Neutrophil (primary cell): ENCODE results near the gene CHAC1.

Experiments used
- H3K27ac ChIP-seq: fragments of 200-600 bp; sonication (generic); 2 replicates; pipeline ENCODE4 v1.5.1; 2016; ENCODE audit warnings: mild to moderate bottlenecking, moderate library complexity
- H3K27me3 ChIP-seq: fragments of 200-600 bp; sonication (generic); 2 replicates; pipeline ENCODE4 v1.6.0; 2016; ENCODE audit warnings: mild to moderate bottlenecking
- H3K36me3 ChIP-seq: fragments of 200-600 bp; sonication (generic); 2 replicates; pipeline ENCODE4 v1.5.1; 2017
- H3K4me1 ChIP-seq, 2 experiments: fragments of 200-600 bp in 1 of 2; sonication (generic) in 1 of 2; 1 replicate in 1 of 2; 2 replicates in 1 of 2; pipeline versions ENCODE4 v1.5.1 to v1.6.1; 2013 to 2016; ENCODE audit warnings: low read depth in 1 of 2, low read length in 1 of 2, mild to moderate bottlenecking in 1 of 2, moderate library complexity in 1 of 2; ENCODE audit not compliant: control insufficient read depth in 1 of 2, insufficient read depth in 1 of 2
- H3K4me3 ChIP-seq, 2 experiments: fragments of 200-600 bp in 1 of 2; sonication (generic) in 1 of 2; 1 replicate in 1 of 2; 2 replicates in 1 of 2; pipeline ENCODE4 v1.5.1; 2013 to 2016; ENCODE audit warnings: low read depth in 1 of 2, low read length in 1 of 2, mild to moderate bottlenecking in 1 of 2, moderate library complexity in 1 of 2
- H3K9me3 ChIP-seq: fragments of 200-600 bp; sonication (generic); 2 replicates; pipeline ENCODE4 v1.5.1; 2016
- CTCF ChIP-seq: fragments of 200-600 bp; sonication (generic); IDR thresholded peaks from 2 replicates; pipeline ENCODE4 v1.5.1; 2016; ENCODE audit warnings: antibody characterized with exemption

Gene CHAC1

GRCh38 chr15:40914013-40914412 is 39.3 kb upstream of the CHAC1 start:
- Histone ChIP-seq H3K4me3 (no peak overlapping the region), H3K4me1 (peaks cover 12 to 13% of the 10 kb centered on the region in 2 experiments), H3K36me3 (no peaks in the 10 kb centered on the region), H3K9me3 (no peaks in the 10 kb centered on the region), H3K27me3 (no peaks in the 10 kb centered on the region), H3K27ac (no peak overlapping the region)
- TF ChIP-seq CTCF = no peak

DNA sequence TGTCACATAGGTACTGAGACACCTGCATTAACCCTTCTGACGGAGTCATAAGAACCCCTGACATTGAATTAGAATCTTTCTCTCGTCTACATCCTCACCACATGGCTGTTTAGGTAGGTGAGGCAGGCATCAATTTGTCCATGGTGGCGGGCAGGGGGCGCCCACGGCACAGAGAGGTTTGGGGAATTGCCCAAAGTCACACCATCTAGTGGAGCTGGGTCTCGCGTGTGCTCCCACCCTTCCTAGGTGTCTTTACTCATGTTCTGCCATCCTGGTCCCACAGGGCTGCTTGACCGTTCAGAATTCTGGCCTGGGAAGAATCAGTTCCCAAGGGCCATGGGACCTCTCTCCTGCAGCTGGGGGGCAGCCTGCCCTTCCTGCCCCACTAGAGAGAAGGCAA is 38.8 kb upstream of the CHAC1 start:
- no peaks in the 10 kb centered on the region for H3K36me3 ChIP-seq

DNA sequence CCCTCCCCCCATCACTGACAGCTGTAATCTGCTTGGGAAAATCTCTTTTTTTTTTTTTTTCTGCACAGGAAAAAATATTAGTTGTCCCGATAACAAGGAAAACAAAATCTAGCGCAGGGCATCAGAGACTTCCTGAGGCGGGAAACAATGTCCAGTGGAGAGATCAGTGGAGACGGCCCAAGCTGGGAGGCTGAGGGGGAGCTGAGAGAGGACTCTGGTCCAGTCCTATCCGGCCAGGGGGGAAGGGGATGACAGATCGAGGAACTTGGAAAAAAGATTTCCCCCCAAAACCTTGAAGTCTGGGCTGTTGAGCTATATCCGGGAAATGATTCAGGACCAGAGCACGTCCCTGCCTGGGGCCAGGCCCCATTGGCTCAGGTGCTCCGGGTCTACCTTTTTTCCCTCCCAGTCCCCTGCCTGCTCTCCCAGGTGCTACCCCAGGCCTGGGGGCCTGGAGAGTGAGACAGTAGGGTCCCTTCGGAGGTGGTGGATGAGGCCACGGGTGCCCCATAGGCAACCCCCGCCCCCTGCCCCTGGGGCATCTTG is 38.1 kb upstream of the CHAC1 start:
- Histone ChIP-seq H3K27ac (no peak overlapping the region), H3K9me3 (no peaks in the 10 kb centered on the region), H3K27me3 (no peaks in the 10 kb centered on the region), H3K4me1 (peaks cover 4 to 6% of the 10 kb centered on the region in 2 experiments), H3K36me3 (no peaks in the 10 kb centered on the region), H3K4me3 (no peak overlapping the region)
- no peak for TF ChIP-seq CTCF

More for the DNA sequence above, 38.8 kb upstream of the CHAC1 start:
- no peaks in the 10 kb centered on the region for H3K27me3 ChIP-seq
- no peak overlapping the region for H3K27ac ChIP-seq
- H3K4me3 ChIP-seq = no peak overlapping the region
- peaks cover 10 to 13% of the 10 kb centered on the region in 2 experiments for H3K4me1 ChIP-seq
- H3K9me3 ChIP-seq = no peaks in the 10 kb centered on the region
- TF ChIP-seq CTCF = no peak

DNA sequence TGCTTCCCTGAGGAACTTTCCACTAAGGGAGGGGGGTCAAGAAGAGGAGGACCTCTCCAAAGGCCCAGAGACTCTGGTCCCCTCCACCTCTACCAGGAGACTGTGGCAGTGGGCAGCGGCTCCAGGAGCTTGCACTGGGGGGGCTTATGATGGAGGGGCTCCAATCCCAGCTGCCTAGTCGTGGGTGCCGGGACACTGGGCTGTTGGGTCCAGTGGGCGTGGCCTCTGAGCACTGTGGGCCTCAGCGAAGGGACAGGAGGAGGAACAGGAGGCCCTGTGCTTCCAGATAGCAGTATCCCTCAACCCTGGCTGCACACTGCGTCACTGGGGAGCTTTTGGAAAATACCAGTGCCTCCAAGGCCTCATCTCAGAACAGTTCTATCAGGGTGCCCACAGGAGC is 37.6 kb upstream of the CHAC1 start:
- H3K27me3 ChIP-seq = no peaks in the 10 kb centered on the region
- H3K27ac ChIP-seq = no peak overlapping the region
- no peaks in the 10 kb centered on the region for H3K36me3 ChIP-seq
- H3K9me3 ChIP-seq = no peaks in the 10 kb centered on the region
- no peak overlapping the region for H3K4me3 ChIP-seq
- TF ChIP-seq CTCF = no peak
- peaks cover 0 to under 1% of the 10 kb centered on the region in 2 experiments for H3K4me1 ChIP-seq

DNA sequence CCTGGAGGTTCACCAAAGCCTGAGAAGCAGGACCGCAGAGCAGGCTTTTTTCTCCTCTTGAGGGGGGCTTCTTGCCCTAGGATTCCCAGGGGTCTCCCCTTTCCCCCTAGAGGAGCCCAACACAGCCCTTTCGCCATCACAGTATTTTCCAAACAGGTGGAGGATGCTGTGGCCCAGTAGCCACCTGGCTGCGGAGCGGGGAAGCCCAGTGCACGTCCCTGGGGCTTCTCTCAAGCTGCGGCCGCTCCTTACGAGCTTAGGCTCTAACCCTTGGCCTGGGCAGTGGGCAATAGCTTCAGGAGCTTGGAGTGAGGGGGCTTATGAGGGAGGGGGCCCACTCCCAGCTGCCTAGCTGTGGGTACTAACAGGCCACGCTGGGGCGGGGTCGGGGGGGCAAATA is 35.7 kb upstream of the CHAC1 start:
- no peaks in the 10 kb centered on the region for H3K36me3 ChIP-seq
- no peak for TF ChIP-seq CTCF
- peaks cover 11% of the 10 kb centered on the region for H3K27me3 ChIP-seq
- H3K9me3 ChIP-seq = no peaks in the 10 kb centered on the region
- no peak overlapping the region for H3K4me3 ChIP-seq
- H3K4me1 ChIP-seq = no peaks in the 10 kb centered on the region
- H3K27ac ChIP-seq = no peak overlapping the region
